ENCODE results near the gene SIGLEC6.

DNA sequence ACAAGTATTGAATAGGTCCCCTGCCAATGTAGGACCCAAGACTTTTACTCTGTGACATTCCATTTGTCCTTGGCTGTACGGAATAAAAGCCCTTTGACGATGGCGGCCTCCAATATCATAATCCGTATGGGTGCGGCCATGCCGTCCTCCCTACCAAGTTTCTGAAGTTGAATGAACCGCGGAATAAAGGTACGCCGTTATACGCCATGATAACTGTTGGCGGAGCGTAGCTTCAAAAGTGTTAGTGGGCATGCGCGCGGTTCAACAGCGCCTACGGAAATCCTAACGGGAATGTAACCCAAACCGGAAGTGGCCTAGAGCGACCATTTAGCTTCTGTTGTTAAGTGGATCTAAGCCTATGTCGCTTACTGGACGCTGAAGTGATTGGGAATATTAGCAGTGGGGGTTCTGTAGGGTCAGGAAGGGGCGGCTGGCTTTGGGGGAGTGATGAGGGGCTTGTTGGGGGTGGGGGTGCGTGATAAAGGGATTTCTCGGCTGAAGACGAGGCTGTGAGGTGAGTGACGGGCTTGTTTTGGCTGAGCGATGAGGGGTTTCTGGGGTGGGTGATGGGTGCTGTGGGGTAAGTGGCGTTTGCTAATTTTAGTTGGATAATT is 39.6 kb upstream of the SIGLEC6 start, which contains the start of gene ZNF175:
- TF ChIP-seq, protein P1, sequence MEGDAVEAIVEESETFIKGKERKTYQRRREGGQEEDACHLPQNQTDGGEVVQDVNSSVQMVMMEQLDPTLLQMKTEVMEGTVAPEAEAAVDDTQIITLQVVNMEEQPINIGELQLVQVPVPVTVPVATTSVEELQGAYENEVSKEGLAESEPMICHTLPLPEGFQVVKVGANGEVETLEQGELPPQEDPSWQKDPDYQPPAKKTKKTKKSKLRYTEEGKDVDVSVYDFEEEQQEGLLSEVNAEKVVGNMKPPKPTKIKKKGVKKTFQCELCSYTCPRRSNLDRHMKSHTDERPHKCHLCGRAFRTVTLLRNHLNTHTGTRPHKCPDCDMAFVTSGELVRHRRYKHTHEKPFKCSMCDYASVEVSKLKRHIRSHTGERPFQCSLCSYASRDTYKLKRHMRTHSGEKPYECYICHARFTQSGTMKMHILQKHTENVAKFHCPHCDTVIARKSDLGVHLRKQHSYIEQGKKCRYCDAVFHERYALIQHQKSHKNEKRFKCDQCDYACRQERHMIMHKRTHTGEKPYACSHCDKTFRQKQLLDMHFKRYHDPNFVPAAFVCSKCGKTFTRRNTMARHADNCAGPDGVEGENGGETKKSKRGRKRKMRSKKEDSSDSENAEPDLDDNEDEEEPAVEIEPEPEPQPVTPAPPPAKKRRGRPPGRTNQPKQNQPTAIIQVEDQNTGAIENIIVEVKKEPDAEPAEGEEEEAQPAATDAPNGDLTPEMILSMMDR (IDR thresholded peaks at IDR 0.05 in 4 of 5, conservative IDR thresholded peaks at IDR 0.05 in 1 of 5): no peak
- no peak for TF ChIP-seq POLR2A (IDR thresholded peaks at IDR 0.05)
